Activated naive CD4-positive, alpha-beta T cell treated with anti-CD3 and anti-CD28 coated beads, Interleukin-2, amount 50 U/mL, for 72 hours (primary cell): Measurements from ENCODE around the gene FAM124B. TPM values are rescaled to one million over a fixed set of nuclear protein-coding genes. Genes with fewer than 3 reads are reported as not detected.

Experiments used
- ATAC-seq, 2 donors: fragments of 150-1000 bp; cut with Tn5 transposase; 2 replicates each; pipeline ENCODE4 v1.10.0; 2021; ENCODE audit warnings: mild to moderate bottlenecking in 2 of 2, moderate library complexity in 2 of 2
- DNase-seq, 2 donors: peaks; one replicate each; pipeline ENCODE4 v3.0.0; 2021 to 2022; ENCODE audit warnings: low spot score in 2 of 2
- H3K27ac Mint-ChIP-seq, 2 donors: one replicate each; pipeline ENCODE4 v1.8.0; 2022; ENCODE audit warnings: mild to moderate bottlenecking in 2 of 2, mixed read lengths in 2 of 2
- H3K36me3 Mint-ChIP-seq, 2 donors: one replicate each; pipeline ENCODE4 v1.8.0; 2022; ENCODE audit warnings: mixed read lengths in 2 of 2
- H3K9me3 Mint-ChIP-seq, 2 donors: one replicate each; pipeline ENCODE4 v1.8.0; 2022; ENCODE audit warnings: mixed read lengths in 2 of 2
- total RNA-seq, 2 donors: library from RNA; stranded (reverse); gene quantifications; one replicate each; pipeline ENCODE4 v1.2.3, GENCODE V29; 2022

The FAM124B gene, protein sequence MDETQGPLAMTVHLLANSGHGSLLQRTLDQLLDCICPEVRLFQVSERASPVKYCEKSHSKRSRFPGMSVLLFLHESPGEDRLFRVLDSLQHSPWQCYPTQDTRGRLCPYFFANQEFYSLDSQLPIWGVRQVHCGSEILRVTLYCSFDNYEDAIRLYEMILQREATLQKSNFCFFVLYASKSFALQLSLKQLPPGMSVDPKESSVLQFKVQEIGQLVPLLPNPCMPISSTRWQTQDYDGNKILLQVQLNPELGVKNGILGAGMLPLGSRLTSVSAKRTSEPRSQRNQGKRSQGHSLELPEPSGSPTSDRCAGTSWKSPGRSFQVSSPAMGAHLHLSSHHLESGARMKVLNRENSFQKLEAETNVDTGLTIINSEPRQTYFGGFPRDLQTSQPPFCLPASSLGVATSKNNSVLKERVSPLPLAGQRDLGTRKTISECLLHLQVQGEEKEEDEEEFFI
- total RNA-seq = under 1 TPM in 1 of 2 donors, not detected in 1; 0.45 TPM

DNA sequence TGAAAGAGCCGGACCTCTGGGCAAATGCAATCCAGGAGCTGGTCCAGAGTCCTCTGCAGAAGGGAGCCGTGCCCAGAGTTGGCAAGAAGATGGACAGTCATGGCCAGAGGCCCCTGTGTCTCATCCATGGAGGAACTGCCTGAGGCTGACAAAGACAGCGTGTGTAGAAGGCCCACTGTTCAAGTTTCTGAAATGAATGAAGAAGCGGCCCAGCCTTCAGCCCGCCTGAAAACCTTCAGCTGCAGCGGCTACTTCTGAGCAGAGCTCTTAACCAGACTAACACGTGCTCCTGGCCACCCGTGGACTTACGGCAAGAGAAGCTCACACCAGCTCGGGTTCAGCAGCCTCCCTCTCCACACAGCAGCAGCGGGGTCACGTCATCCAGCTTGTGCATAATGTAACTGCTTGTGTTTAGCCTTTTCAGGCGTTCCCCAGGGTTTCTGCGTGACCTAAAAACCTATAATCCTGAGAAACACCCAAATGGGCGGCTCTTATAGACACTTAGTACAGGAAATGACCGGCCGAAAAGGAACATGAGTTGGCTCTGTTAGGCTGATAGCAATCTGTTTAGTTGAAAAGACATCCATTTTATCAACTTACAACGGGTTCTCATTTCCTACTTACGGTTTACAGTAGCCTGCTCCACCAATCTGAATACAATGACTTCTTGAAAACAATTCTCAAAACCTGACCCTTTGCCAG is at the start of gene FAM124B:
TSS of gene FAM124B (minus strand) at position 467 of the 702 bp plus-strand sequence. CDS start at position 128, 339 bp downstream.
- H3K9me3 Mint-ChIP-seq = peaks cover 0 to 5% of the 10 kb centered on the region in 2 donors
- DNase-seq = peak in 1 of 2 donors; percentile 12
- H3K36me3 Mint-ChIP-seq = peaks cover 0 to 5% of the 10 kb centered on the region in 2 donors
- peak within 1 kb of the TSS in 1 of 2 donors; percentile 59 for H3K27ac Mint-ChIP-seq
- ATAC-seq = peak; percentile 75 to 84

DNA sequence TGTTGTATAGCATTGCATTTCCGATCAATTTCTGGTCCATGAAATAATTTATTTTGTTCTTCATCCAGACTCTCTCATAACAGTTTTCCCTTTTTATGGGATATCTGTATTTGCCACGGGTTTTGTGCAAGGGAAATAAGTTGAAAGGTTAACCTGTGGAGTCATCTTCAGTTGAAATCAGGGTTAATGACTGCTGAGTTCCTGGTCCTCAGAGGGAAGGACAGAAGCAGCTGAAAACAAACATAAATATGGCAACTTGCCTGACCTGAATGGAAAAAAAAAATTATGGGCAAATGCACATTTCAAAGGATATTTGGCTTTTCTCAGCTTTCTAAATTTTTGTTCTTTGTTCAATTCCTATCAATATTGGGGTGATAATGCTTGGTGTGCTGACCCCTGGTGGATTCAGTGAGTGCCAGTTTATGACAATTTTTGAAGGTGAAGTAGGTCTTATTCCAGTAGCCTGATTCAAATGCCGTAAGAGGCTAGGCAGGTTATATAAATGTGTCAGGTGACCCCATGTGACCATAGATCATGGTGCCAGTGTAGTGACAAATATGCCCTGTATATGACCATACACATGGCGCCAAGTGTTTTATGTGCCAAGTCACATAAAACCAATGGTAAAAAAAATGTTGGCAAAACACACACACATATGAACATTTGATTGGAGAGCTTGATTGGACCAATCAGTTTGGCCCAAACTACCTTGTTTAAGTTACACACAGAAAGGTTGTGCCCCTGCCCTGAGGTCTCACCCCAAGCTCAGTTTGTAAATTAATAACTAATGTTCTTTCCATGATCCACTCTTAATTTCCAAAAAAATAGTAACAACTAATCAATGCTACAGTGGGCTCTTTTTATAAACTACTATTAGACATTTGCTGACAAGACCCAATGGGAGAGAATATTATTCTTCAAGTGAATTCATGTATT is 47.6 kb upstream of the FAM124B start:
- H3K9me3 Mint-ChIP-seq = no peaks in the 10 kb centered on the region
- no peak overlapping the region for H3K27ac Mint-ChIP-seq
- ATAC-seq = peak in 1 of 2 donors; percentile 64
- no peak for DNase-seq
- no peaks in the 10 kb centered on the region for H3K36me3 Mint-ChIP-seq

DNA sequence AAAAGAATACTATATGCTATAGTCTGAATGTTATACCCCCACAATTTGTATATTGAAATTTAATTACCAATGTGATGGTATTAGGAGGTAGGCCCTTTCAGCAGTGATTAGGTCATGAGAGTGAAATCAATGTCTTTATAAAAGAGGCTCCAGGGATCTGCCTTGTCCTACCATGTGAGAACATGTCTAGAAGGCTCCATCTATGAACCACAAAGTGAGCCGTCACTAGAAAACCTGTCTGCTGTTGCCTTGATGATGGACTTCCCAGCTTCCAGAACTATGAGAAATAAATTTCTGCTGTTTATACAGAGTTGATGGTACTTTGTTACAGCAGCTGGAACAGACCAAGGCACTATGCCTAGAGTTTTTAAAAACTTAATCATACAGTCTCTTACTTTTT is 46.3 kb upstream of the FAM124B start:
- DNase-seq (no peak), ATAC-seq (no peak)
- Mint-ChIP-seq H3K9me3 (no peaks in the 10 kb centered on the region), H3K27ac (no peak overlapping the region), H3K36me3 (peaks cover 8 to 9% of the 10 kb centered on the region in 2 donors)

- DNase-seq (no peak), ATAC-seq (no peak)
- no peaks in the 10 kb centered on the region for H3K9me3 Mint-ChIP-seq
- no peak overlapping the region for H3K27ac Mint-ChIP-seq
- peaks cover 17 to 24% of the 10 kb centered on the region in 2 donors for H3K36me3 Mint-ChIP-seq
These were observed 42.9 kb upstream of the FAM124B start for GRCh38 chr2:224444783-224445182.

DNA sequence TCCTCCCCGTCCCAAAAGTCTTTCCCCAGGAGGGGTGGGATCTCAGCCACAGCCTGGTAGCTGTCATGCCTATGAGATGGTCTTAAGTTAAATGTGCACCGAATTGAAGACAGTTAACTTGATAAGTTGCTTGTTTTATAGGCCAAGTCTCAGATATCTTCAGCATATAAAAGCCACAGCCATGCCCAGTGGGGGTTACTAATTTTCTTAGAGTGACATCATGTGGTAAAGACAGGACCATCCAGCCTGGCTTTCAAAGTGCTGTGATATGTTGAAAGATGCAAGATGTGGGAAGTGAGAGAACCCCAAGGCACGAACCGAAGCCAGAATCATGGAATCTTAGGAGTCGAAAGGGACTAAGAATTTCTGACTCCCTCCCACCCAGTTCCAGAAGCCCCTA is 42.1 kb upstream of the FAM124B start:
- no peak for DNase-seq
- ATAC-seq = no peak
- no peak overlapping the region for H3K27ac Mint-ChIP-seq
- peaks cover 17 to 24% of the 10 kb centered on the region in 2 donors for H3K36me3 Mint-ChIP-seq
- no peaks in the 10 kb centered on the region for H3K9me3 Mint-ChIP-seq

- ATAC-seq (peak; percentile 37 to 38), DNase-seq (peak in 1 of 2 donors; percentile 8)
- peak overlapping the region in 1 of 2 donors; percentile 79 for H3K27ac Mint-ChIP-seq
- H3K36me3 Mint-ChIP-seq = peaks cover 17 to 24% of the 10 kb centered on the region in 2 donors
- no peaks in the 10 kb centered on the region for H3K9me3 Mint-ChIP-seq
These were observed 40.4 kb upstream of the FAM124B start for GRCh38 chr2:224442071-224442967.

DNA sequence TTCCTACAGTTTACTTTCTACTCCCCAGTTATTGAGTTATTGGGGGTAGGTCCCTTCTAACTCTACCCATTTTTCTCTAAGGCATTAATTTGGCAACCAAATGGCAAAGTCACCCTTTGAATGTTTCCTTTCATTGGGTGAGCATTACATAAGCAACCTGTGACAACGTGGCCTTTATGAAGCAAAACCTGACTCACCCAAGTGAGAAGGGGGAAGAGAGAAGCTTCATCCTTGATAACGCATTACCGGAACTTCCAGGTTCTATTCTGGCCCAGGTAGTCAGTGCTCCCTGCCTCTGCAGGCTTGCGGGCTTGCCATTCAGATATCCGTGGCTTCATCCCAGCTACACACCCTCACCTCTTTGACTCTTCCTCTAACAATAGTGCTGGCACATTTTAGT is 39.1 kb upstream of the FAM124B start:
- no peak for DNase-seq
- Mint-ChIP-seq H3K27ac (peak overlapping the region in 1 of 2 donors; percentile 26), H3K9me3 (no peaks in the 10 kb centered on the region), H3K36me3 (peaks cover 17 to 24% of the 10 kb centered on the region in 2 donors)
- ATAC-seq = no peak

GRCh38 chr2:224438726-224439125 is 36.8 kb upstream of the FAM124B start:
- Mint-ChIP-seq H3K9me3 (no peaks in the 10 kb centered on the region), H3K36me3 (peaks cover 13 to 21% of the 10 kb centered on the region in 2 donors), H3K27ac (no peak overlapping the region)
- DNase-seq (no peak), ATAC-seq (no peak)

GRCh38 chr2:224436634-224437033 is 34.7 kb upstream of the FAM124B start:
- H3K27ac Mint-ChIP-seq = no peak overlapping the region
- DNase-seq (no peak), ATAC-seq (peak; percentile 67 to 90)
- H3K36me3 Mint-ChIP-seq = peaks cover 6 to 14% of the 10 kb centered on the region in 2 donors
- peaks cover 0 to 6% of the 10 kb centered on the region in 2 donors for H3K9me3 Mint-ChIP-seq

- H3K36me3 Mint-ChIP-seq = peaks cover 0 to 6% of the 10 kb centered on the region in 2 donors
- ATAC-seq = no peak
- H3K27ac Mint-ChIP-seq = no peak overlapping the region
- no peak for DNase-seq
- peaks cover 0 to 6% of the 10 kb centered on the region in 2 donors for H3K9me3 Mint-ChIP-seq
These were observed 32.7 kb upstream of the FAM124B start for GRCh38 chr2:224434618-224435017.

DNA sequence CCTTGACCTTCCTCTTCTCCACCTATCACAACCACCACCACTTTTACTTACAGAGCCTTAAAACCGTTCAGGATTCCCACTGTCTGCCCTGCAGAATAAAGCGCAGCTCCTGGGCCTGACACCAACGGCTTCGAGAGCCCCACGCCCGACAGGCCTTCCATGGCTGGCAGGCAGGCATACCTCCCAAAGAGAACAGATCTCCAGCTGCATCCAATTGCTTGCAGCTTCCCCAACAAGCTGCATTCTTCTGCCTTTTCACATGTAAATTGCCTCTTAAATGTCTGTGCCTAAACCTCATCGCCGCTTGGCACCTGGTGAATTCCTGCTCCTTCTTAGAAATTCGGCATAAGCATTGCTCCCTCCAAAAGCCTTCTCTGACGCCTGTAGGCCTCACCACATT is 31.5 kb upstream of the FAM124B start:
- Mint-ChIP-seq H3K36me3 (peaks cover 0 to 6% of the 10 kb centered on the region in 2 donors), H3K9me3 (peaks cover 0 to 6% of the 10 kb centered on the region in 2 donors), H3K27ac (peak overlapping the region in 1 of 2 donors; percentile 38)
- DNase-seq (no peak), ATAC-seq (no peak)

- Mint-ChIP-seq H3K9me3 (peaks cover 0 to 6% of the 10 kb centered on the region in 2 donors), H3K36me3 (peaks cover 0 to 6% of the 10 kb centered on the region in 2 donors), H3K27ac (no peak overlapping the region)
- DNase-seq (no peak), ATAC-seq (peak in 1 of 2 donors; percentile 54)
These were observed 30.2 kb upstream of the FAM124B start for GRCh38 chr2:224432003-224432579.

DNA sequence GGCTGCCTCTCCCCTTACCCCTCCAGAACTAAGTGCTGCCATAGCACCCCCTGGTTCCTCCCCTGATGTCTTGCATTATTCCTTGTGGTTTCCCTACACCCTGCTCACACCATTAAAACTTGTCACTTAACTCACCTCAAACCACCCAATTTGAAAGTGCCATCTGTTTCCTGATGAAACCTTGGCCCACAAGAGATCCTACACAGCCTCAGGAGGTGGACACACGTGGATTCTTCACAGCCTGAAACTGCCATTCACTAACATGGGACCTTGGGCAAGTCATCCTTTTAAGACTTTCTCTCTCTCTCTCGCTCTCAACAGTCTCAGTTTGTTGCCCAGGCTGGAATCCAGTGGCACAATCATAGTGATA is 27.5 kb upstream of the FAM124B start:
- Mint-ChIP-seq H3K9me3 (peaks cover 9 to 14% of the 10 kb centered on the region in 2 donors), H3K27ac (peak overlapping the region in 1 of 2 donors; percentile 39), H3K36me3 (peaks cover 0 to 11% of the 10 kb centered on the region in 2 donors)
- DNase-seq (no peak), ATAC-seq (no peak)

DNA sequence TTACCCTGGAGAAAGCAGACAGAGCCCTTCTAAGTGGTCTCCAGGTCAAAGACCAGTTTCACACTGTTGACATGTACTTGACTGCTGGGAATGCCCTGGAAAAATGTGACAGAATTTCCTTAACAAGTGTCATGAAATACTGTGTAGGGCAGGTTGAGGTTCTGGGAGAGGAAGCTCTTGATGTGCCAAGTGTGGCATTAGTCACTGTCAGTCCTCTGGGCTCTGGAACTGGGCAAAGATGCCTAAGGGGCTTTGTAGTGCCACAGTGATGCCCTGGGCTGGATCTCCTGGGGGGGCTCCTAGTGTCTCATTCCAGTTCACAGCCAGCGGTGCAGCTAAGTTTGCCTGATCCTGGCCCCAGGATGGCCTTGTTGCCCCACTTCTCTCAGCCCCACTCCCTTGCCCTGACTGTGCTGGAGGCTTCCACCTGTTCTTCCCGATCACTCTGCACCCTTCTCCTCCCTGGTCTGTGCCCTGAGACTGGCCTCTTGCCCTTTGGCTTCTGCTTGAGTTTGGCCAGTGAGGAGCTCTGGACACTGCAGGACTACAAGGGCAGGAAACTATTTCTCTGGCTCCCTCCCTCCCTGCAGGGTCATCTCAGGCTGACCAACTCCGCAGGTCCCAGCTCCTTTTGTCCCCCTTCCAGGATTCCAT is 27.0 kb upstream of the FAM124B start:
- peaks cover 0 to 11% of the 10 kb centered on the region in 2 donors for H3K36me3 Mint-ChIP-seq
- ATAC-seq (no peak), DNase-seq (no peak)
- H3K9me3 Mint-ChIP-seq = peaks cover 9 to 14% of the 10 kb centered on the region in 2 donors
- no peak overlapping the region for H3K27ac Mint-ChIP-seq

DNA sequence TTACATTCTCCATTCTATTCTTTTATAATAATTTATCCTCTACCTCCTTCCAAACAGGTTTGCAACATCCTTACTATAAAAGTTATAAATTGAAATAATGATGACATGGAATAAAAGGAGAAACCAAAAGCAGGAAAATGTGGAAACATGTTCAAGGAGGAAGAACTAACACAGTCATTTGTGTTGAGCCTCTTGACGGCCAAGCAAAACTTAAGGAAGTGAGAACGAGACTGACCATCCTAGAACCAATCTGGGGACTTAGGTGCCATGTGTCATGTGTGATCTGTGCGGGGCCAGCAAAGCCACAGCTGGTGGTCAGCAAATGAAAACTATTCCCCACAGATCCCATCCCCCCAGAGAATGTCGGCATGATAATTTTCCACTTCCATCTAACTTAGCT is 25.6 kb upstream of the FAM124B start:
- DNase-seq = no peak
- no peak for ATAC-seq
- Mint-ChIP-seq H3K36me3 (peaks cover 0 to 5% of the 10 kb centered on the region in 2 donors), H3K27ac (no peak overlapping the region), H3K9me3 (peaks cover 9 to 14% of the 10 kb centered on the region in 2 donors)
